ENCODE data around the gene HELB.

The HELB gene

DNA sequence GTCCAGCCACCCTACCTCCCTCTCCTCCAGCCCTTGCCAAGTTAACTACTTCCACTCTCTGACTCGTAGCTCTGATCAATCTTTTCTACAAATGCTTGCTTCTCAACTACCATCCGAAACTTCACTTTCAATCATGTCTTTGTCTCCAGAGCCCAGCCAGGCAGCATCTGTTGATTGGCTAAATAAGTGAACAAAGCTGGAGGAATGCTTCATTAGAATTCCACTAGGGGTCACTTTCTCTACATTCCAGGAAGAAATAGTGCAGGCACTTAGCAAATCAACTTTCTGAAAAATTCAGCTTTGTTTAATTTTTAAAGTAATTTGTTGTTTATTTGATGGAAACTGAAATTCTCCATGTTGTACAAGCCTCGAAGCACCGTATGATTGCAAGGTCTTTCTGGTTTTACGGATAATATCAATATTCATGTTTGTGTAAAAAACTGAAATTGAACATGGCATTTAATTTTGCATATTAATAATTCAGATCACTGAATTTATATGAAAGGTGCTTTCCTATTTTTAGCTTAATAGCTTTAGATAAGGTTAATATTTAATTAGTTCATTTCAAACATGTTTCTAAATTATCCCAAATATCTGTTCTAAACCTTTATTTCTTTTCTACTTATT lies 32.4 kb upstream of the HELB start (continued):
- no peak for TF ChIP-seq ZBTB11 (tag by site-specific recombination; conservative IDR thresholded peaks at IDR 0.05; ENCODE audit: low read depth)
- TF ChIP-seq, protein P1, sequence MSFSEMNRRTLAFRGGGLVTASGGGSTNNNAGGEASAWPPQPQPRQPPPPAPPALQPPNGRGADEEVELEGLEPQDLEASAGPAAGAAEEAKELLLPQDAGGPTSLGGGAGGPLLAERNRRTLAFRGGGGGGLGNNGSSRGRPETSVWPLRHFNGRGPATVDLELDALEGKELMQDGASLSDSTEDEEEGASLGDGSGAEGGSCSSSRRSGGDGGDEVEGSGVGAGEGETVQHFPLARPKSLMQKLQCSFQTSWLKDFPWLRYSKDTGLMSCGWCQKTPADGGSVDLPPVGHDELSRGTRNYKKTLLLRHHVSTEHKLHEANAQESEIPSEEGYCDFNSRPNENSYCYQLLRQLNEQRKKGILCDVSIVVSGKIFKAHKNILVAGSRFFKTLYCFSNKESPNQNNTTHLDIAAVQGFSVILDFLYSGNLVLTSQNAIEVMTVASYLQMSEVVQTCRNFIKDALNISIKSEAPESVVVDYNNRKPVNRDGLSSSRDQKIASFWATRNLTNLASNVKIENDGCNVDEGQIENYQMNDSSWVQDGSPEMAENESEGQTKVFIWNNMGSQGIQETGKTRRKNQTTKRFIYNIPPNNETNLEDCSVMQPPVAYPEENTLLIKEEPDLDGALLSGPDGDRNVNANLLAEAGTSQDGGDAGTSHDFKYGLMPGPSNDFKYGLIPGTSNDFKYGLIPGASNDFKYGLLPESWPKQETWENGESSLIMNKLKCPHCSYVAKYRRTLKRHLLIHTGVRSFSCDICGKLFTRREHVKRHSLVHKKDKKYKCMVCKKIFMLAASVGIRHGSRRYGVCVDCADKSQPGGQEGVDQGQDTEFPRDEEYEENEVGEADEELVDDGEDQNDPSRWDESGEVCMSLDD (tag by site-specific recombination; IDR thresholded peaks at IDR 0.05) = no peak
- peak; percentile 18; the same call in 1 of the 2 replicates for TF ChIP-seq SCRT1 (tag by site-specific recombination; IDR thresholded peaks at IDR 0.05; ENCODE audit: borderline replicate concordance)
- TF ChIP-seq ZNF768 (tag by site-specific recombination; IDR thresholded peaks at IDR 0.05) = no peak
- no peak for TF ChIP-seq ZNF624 (tag by site-specific recombination; IDR thresholded peaks at IDR 0.05)
- TF ChIP-seq ZNF391 (tag by site-specific recombination; IDR thresholded peaks at IDR 0.05; ENCODE audit: borderline replicate concordance, low read depth) = no peak
- no peak for TF ChIP-seq ZNF404 (tag by site-specific recombination; IDR thresholded peaks at IDR 0.05)
- TF ChIP-seq ZNF660 (tag by site-specific recombination; IDR thresholded peaks at IDR 0.05) = peak; percentile 17; the same call in 1 of the 2 replicates
- no peak for TF ChIP-seq GFI1B (tag by site-specific recombination; IDR thresholded peaks at IDR 0.05)
- TF ChIP-seq, protein P2, sequence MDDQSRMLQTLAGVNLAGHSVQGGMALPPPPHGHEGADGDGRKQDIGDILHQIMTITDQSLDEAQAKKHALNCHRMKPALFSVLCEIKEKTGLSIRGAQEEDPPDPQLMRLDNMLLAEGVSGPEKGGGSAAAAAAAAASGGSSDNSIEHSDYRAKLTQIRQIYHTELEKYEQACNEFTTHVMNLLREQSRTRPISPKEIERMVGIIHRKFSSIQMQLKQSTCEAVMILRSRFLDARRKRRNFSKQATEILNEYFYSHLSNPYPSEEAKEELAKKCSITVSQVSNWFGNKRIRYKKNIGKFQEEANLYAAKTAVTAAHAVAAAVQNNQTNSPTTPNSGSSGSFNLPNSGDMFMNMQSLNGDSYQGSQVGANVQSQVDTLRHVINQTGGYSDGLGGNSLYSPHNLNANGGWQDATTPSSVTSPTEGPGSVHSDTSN (CRISPR knock-in tag; IDR thresholded peaks at IDR 0.05) = no peak

GRCh38 chr12:66270613-66271012 lies 31.7 kb upstream of the HELB start:
- no peaks in the 10 kb centered on the region for H3K4me1 ChIP-seq (ENCODE audit: control insufficient read depth, insufficient read depth, low read length)
- CTCF ChIA-PET = interaction anchor here (0.6 to 2.9 kb wide), 12 partner anchors 8 to 425 kb away, joined by 3 to 20 read pairs (median 5); partner anchors contain the start of gene HELB
- no peak overlapping the region for H3K27ac ChIP-seq (ENCODE audit: extremely low read depth, low read depth, low read length)
- no peaks in the 10 kb centered on the region for H3K36me3 ChIP-seq (ENCODE audit: control insufficient read depth in 2 of 2, insufficient read depth in 1 of 2, low read length in 2 of 2)
- H3K9me3 ChIP-seq (ENCODE audit: control insufficient read depth, insufficient read depth, low read depth, low read length) = no peaks in the 10 kb centered on the region
- POLR2A ChIA-PET = no interaction called here
- TF ChIP-seq ATF2 (tag by site-specific recombination; IDR thresholded peaks at IDR 0.05; ENCODE audit: low read depth) = no peak
- TF ChIP-seq GLIS2 (tag by site-specific recombination; IDR thresholded peaks at IDR 0.05) = no peak
- no peak for TF ChIP-seq FEZF1 (tag by site-specific recombination; IDR thresholded peaks at IDR 0.05)
- TF ChIP-seq SCRT1 (tag by site-specific recombination; IDR thresholded peaks at IDR 0.05; ENCODE audit: borderline replicate concordance) = peak; percentile 86
- TF ChIP-seq ZBTB48 (tag by site-specific recombination; IDR thresholded peaks at IDR 0.05) = no peak
- TF ChIP-seq SCRT2 (tag by site-specific recombination; IDR thresholded peaks at IDR 0.05) = peak; percentile 94
- no peak for TF ChIP-seq ZNF792 (tag by site-specific recombination; IDR thresholded peaks at IDR 0.05)
- TF ChIP-seq SP3 (tag by site-specific recombination; IDR thresholded peaks at IDR 0.05) = no peak
- no peak for TF ChIP-seq ZNF658 (tag by site-specific recombination; IDR thresholded peaks at IDR 0.05)
- TF ChIP-seq ZFP41 (tag by site-specific recombination; IDR thresholded peaks at IDR 0.05; ENCODE audit: borderline replicate concordance) = no peak
- TF ChIP-seq, protein P3, sequence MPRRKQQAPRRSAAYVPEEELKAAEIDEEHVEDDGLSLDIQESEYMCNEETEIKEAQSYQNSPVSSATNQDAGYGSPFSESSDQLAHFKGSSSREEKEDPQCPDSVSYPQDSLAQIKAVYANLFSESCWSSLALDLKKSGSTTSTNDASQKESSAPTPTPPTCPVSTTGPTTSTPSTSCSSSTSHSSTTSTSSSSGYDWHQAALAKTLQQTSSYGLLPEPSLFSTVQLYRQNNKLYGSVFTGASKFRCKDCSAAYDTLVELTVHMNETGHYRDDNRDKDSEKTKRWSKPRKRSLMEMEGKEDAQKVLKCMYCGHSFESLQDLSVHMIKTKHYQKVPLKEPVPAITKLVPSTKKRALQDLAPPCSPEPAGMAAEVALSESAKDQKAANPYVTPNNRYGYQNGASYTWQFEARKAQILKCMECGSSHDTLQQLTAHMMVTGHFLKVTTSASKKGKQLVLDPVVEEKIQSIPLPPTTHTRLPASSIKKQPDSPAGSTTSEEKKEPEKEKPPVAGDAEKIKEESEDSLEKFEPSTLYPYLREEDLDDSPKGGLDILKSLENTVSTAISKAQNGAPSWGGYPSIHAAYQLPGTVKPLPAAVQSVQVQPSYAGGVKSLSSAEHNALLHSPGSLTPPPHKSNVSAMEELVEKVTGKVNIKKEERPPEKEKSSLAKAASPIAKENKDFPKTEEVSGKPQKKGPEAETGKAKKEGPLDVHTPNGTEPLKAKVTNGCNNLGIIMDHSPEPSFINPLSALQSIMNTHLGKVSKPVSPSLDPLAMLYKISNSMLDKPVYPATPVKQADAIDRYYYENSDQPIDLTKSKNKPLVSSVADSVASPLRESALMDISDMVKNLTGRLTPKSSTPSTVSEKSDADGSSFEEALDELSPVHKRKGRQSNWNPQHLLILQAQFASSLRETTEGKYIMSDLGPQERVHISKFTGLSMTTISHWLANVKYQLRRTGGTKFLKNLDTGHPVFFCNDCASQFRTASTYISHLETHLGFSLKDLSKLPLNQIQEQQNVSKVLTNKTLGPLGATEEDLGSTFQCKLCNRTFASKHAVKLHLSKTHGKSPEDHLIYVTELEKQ (tag by site-specific recombination; IDR thresholded peaks at IDR 0.05; ENCODE audit: borderline replicate concordance) = no peak
- no peak for TF ChIP-seq ZNF571 (tag by site-specific recombination; IDR thresholded peaks at IDR 0.05)
- no peak for TF ChIP-seq ZNF2 (tag by site-specific recombination; IDR thresholded peaks at IDR 0.05)
- TF ChIP-seq ZSCAN5A (tag by site-specific recombination; IDR thresholded peaks at IDR 0.05) = no peak
- no peak overlapping the region for H3K4me3 ChIP-seq (ENCODE audit: low read depth, low read length)
